Right renal cortex interstitium (tissue), 3 donors: Measurements from ENCODE around the gene WDR91. TPM values are rescaled to one million over a fixed set of nuclear protein-coding genes. Genes with fewer than 3 reads are reported as not detected.

Experiments
- DNase-seq, 3 donors: peaks; one replicate each; pipeline ENCODE4 v3.0.0-alpha.2; 2013; ENCODE audit warnings: low read depth in 3 of 3, low spot score in 2 of 3
- polyA plus RNA-seq, 3 donors: library from polyadenylated mRNA; unstranded; fragments of 120-200 nt; gene quantifications; one replicate each; pipeline ENCODE4 v1.2.1, GENCODE V29; 2013; ENCODE audit not compliant: insufficient read length in 3 of 3

WDR91 gene
- polyA plus RNA-seq: 10 to 100 TPM; 43.8 to 49.5 (median 45.9) TPM

GRCh38 chr7:135211179-135211945 lies at the start of gene WDR91:
TSS of gene WDR91 (minus strand) at chr7:135211526. CDS start at chr7:135211502, 24 bp downstream.
- peak; percentile 76 to 87 (median 86) for DNase-seq

GRCh38 chr7:135260470-135260869 lies 49.1 kb upstream of the WDR91 start:
- no peak for DNase-seq

GRCh38 chr7:135259702-135260101 lies 48.4 kb upstream of the WDR91 start:
- DNase-seq: no peak

- no peak for DNase-seq
Observed at GRCh38 chr7:135258585-135258984, 47.3 kb upstream of the WDR91 start.

- no peak for DNase-seq
Observed at GRCh38 chr7:135257790-135258189, 46.5 kb upstream of the WDR91 start.

- DNase-seq: no peak
Observed at GRCh38 chr7:135253851-135254771, 42.8 kb upstream of the WDR91 start.

- DNase-seq: no peak
Observed at GRCh38 chr7:135251496-135252391, 40.4 kb upstream of the WDR91 start.

GRCh38 chr7:135248546-135248945 lies 37.2 kb upstream of the WDR91 start:
- DNase-seq: no peak

GRCh38 chr7:135247746-135248471 lies 36.6 kb upstream of the WDR91 start:
- DNase-seq: no peak

- DNase-seq: no peak
Observed at GRCh38 chr7:135246191-135246825, 35.0 kb upstream of the WDR91 start.

- no peak for DNase-seq
Observed at GRCh38 chr7:135245226-135246190, 34.2 kb upstream of the WDR91 start.

- DNase-seq: no peak
Observed at GRCh38 chr7:135242096-135242684, 30.9 kb upstream of the WDR91 start.

GRCh38 chr7:135240441-135240840 lies 29.1 kb upstream of the WDR91 start:
- no peak for DNase-seq

GRCh38 chr7:135239263-135239662 lies 27.9 kb upstream of the WDR91 start:
- DNase-seq: no peak

GRCh38 chr7:135238112-135238744 lies 26.9 kb upstream of the WDR91 start:
- DNase-seq: no peak

GRCh38 chr7:135236727-135237126 lies 25.4 kb upstream of the WDR91 start:
- DNase-seq: no peak

GRCh38 chr7:135235841-135236240 lies 24.5 kb upstream of the WDR91 start:
- no peak for DNase-seq
